ENCODE data around the gene TMA16.
"Not testable (repeated sequence)": the region's sequence is repeated elsewhere in the genome, so short reads cannot be mapped to it uniquely, and the experiment has no call there.

The TMA16 gene

GRCh38 chr4:163494360-163495241 lies at the start of gene TMA16:
TSS of gene TMA16 (plus strand) at chr4:163494690. CDS start at chr4:163494802, 112 bp downstream.
- peak; percentile 90 for DNase-seq
- in situ Hi-C loops (cut with HindIII; ENCODE audit: low pct_ligation_motif_present, low pct_unique_long_range_greater_than_20kb, low sequenced_read_pairs): no loop called here

DNA sequence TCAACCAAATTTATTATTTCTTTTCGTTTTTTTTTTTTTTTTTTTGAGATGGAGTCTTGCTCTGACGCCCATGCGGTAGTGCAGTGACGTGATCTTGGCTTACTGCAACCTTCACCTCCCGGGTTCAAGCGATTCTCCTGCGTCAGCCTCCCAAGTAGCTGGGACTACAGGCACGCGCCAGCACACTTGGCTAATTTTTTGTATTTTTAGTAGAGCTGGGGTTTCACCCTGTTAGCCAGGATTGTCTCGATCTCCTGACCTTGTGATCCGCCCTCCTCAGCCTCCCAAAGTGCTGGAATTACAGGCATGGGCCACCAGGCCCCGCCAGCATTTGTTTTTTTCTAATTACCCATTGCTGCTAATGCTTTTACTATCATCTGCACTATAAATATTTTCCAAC lies 47.5 kb upstream of the TMA16 start:
- DNase-seq; in situ Hi-C loops (cut with HindIII; ENCODE audit: low pct_ligation_motif_present, low pct_unique_long_range_greater_than_20kb, low sequenced_read_pairs): not testable (repeated sequence)

GRCh38 chr4:163447481-163447880 lies 47.0 kb upstream of the TMA16 start:
- in situ Hi-C loops (cut with HindIII; ENCODE audit: low pct_ligation_motif_present, low pct_unique_long_range_greater_than_20kb, low sequenced_read_pairs): no loop called here
- no peak for DNase-seq

GRCh38 chr4:163448540-163449203 lies 45.8 kb upstream of the TMA16 start:
- peak; percentile 18 for DNase-seq
- in situ Hi-C loops (cut with HindIII; ENCODE audit: low pct_ligation_motif_present, low pct_unique_long_range_greater_than_20kb, low sequenced_read_pairs): no loop called here

GRCh38 chr4:163462556-163462955 lies 31.9 kb upstream of the TMA16 start:
- DNase-seq: no peak
- in situ Hi-C loops (cut with HindIII; ENCODE audit: low pct_ligation_motif_present, low pct_unique_long_range_greater_than_20kb, low sequenced_read_pairs): no loop called here

- in situ Hi-C loops (cut with HindIII; ENCODE audit: low pct_ligation_motif_present, low pct_unique_long_range_greater_than_20kb, low sequenced_read_pairs): no loop called here
- DNase-seq: no peak
These were observed 27.3 kb upstream of the TMA16 start for GRCh38 chr4:163467082-163467770.

- no peak for DNase-seq
- in situ Hi-C loops (cut with HindIII; ENCODE audit: low pct_ligation_motif_present, low pct_unique_long_range_greater_than_20kb, low sequenced_read_pairs): no loop called here
These were observed 24.1 kb upstream of the TMA16 start for GRCh38 chr4:163470391-163470790.

- DNase-seq: no peak
- in situ Hi-C loops (cut with HindIII; ENCODE audit: low pct_ligation_motif_present, low pct_unique_long_range_greater_than_20kb, low sequenced_read_pairs): no loop called here
These were observed 21.4 kb upstream of the TMA16 start for GRCh38 chr4:163473130-163473529.

GRCh38 chr4:163473576-163473975 lies 20.9 kb upstream of the TMA16 start, which contains the start of gene TKTL2:
TSS of gene TKTL2 (minus strand) at chr4:163473754. CDS start at chr4:163473734, 20 bp downstream.
- in situ Hi-C loops (cut with HindIII; ENCODE audit: low pct_ligation_motif_present, low pct_unique_long_range_greater_than_20kb, low sequenced_read_pairs): no loop called here
- DNase-seq: no peak

- no peak for DNase-seq
- in situ Hi-C loops (cut with HindIII; ENCODE audit: low pct_ligation_motif_present, low pct_unique_long_range_greater_than_20kb, low sequenced_read_pairs): no loop called here
These were observed 20.5 kb upstream of the TMA16 start for GRCh38 chr4:163474027-163474426.

- no peak for DNase-seq
- in situ Hi-C loops (cut with HindIII; ENCODE audit: low pct_ligation_motif_present, low pct_unique_long_range_greater_than_20kb, low sequenced_read_pairs): no loop called here
These were observed 17.6 kb upstream of the TMA16 start for GRCh38 chr4:163476761-163477438.

DNA sequence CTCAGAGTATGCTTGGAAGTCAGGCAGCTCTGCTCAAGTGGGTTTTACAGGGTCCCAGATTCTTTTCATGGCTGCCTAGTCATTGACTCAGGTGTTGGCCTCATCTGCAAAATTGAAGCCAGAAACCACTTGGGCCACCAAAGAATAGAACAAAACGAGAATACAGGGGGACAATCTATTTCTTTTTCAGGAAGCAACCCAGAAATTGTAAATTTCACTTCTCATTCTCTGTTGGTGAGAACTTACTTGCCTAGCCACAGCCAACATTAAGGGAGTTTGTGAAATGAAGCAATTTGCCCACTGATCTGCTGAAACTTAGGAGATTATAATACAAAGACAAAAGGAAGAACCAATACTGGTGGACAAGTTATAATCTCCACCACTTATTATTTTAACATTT lies 12.3 kb upstream of the TMA16 start:
- no peak for DNase-seq
- in situ Hi-C loops (cut with HindIII; ENCODE audit: low pct_ligation_motif_present, low pct_unique_long_range_greater_than_20kb, low sequenced_read_pairs): no loop called here

DNA sequence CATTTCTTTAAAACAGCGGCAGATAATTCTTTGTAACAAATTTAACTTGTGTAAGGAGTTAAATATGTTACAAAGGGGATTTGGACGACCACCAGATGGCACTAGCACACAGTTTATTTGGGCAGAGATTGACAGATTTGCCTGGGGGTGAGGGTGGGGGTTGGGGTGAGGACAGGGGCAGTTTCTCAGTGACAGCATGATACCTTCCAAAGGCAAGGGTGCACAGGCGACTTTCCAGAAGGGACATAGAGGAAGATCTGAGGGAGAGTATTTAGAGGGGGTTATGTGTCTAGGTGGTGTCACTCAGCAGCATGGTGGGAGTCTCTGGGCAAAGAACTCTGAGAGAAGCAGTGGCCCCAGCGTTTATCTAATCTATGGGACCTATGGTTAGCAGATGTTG lies 9.6 kb upstream of the TMA16 start:
- in situ Hi-C loops (cut with HindIII; ENCODE audit: low pct_ligation_motif_present, low pct_unique_long_range_greater_than_20kb, low sequenced_read_pairs): no loop called here
- peak; percentile 53 for DNase-seq

DNA sequence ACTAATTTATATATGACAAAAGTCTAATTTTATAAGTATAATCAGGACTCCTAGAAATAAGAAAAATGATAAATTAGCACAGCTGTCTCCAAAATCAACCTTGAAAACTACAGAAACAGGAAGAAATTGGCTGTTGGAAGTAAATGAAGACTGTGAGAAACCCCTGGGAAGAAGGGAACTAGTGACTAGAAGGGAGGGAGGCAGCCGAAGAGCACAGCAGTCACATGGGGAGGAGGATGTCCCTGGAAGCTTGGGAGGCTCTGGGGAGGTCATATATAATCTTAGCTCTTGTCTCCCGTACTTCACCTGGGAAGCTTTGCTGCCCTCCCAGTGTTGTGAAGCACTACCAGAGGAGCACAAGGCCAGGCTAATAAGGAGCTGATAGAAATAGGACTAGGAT lies 8.9 kb upstream of the TMA16 start:
- DNase-seq: no peak
- in situ Hi-C loops (cut with HindIII; ENCODE audit: low pct_ligation_motif_present, low pct_unique_long_range_greater_than_20kb, low sequenced_read_pairs): no loop called here

DNA sequence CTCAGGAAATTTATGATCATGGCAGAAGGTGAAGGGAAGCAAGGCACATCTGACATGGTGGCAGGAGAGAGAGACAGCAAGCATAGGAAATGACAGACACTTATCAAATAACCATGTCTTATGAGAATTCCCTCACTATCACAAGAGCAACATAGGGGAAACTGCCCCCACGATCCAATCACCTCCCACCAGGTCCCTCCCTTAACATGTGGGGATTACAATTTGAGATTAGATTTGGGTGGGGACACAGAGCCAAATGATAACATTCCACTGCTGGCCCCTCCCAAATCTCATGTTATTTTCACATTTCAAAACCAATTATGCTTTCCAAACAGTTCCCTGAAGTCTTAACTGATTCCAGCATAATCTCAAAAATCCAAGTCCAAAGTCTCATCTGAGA lies 8.2 kb upstream of the TMA16 start:
- DNase-seq: no peak
- in situ Hi-C loops (cut with HindIII; ENCODE audit: low pct_ligation_motif_present, low pct_unique_long_range_greater_than_20kb, low sequenced_read_pairs): no loop called here

- in situ Hi-C loops (cut with HindIII; ENCODE audit: low pct_ligation_motif_present, low pct_unique_long_range_greater_than_20kb, low sequenced_read_pairs): no loop called here
- DNase-seq: no peak
These were observed 4.6 kb upstream of the TMA16 start for GRCh38 chr4:163489929-163490328.

- peak; percentile 28 for DNase-seq
- in situ Hi-C loops (cut with HindIII; ENCODE audit: low pct_ligation_motif_present, low pct_unique_long_range_greater_than_20kb, low sequenced_read_pairs): no loop called here
These were observed 1.5 kb upstream of the TMA16 start for GRCh38 chr4:163492951-163493504.

- DNase-seq: no peak
- in situ Hi-C loops (cut with HindIII; ENCODE audit: low pct_ligation_motif_present, low pct_unique_long_range_greater_than_20kb, low sequenced_read_pairs): no loop called here
These were observed 689 bp upstream of the TMA16 start for GRCh38 chr4:163493643-163494359.

Measured in ACHN (cell line).